Hepatocyte (in vitro differentiated cells): Measurements from ENCODE around the gene ACTL10. TPM values are rescaled to one million over a fixed set of nuclear protein-coding genes. Genes with fewer than 3 reads are reported as not detected.
"Not testable (repeated sequence)": the region's sequence is repeated elsewhere in the genome, so short reads cannot be mapped to it uniquely, and the experiment has no call there.

ENCODE experiments used
- DNase-seq: peaks from one replicate; pipeline ENCODE4 v3.0.0-alpha.2; 2016; ENCODE audit warnings: low spot score
- H2AFZ ChIP-seq: fragments of 200-600 bp; sonication (generic); 2 replicates; pipeline ENCODE4 v1.6.0; 2016; ENCODE audit warnings: antibody characterized with exemption, mild to moderate bottlenecking
- H3K27ac ChIP-seq: fragments of 200-600 bp; sonication (generic); 2 replicates; pipeline ENCODE4 v1.5.1; 2016; ENCODE audit warnings: mild to moderate bottlenecking
- H3K27me3 ChIP-seq: fragments of 200-600 bp; sonication (generic); 2 replicates; pipeline ENCODE4 v1.6.1; 2016
- H3K36me3 ChIP-seq: fragments of 200-600 bp; sonication (generic); replicated peaks from 2 replicates; pipeline ENCODE4 v1.5.1; 2016; ENCODE audit warnings: low read depth; ENCODE audit not compliant: insufficient read depth
- H3K4me1 ChIP-seq: fragments of 200-600 bp; sonication (generic); 2 replicates; pipeline ENCODE4 v1.5.1; 2016; ENCODE audit warnings: mild to moderate bottlenecking, moderate library complexity; ENCODE audit not compliant: insufficient read depth
- H3K4me2 ChIP-seq: fragments of 200-600 bp; sonication (generic); 2 replicates; pipeline ENCODE4 v1.6.0; 2016
- H3K4me3 ChIP-seq: fragments of 200-600 bp; sonication (generic); 2 replicates; pipeline ENCODE4 v1.5.1; 2016; ENCODE audit warnings: mild to moderate bottlenecking
- H3K79me2 ChIP-seq: fragments of 200-600 bp; sonication (generic); 2 replicates; pipeline ENCODE4 v1.6.0; 2017; ENCODE audit warnings: mild to moderate bottlenecking
- H3K9me2 ChIP-seq: fragments of 200-600 bp; sonication (generic); replicated peaks from 2 replicates; pipeline ENCODE4 v1.6.0; 2017; ENCODE audit warnings: mild to moderate bottlenecking; ENCODE audit not compliant: insufficient read depth
- H3K9me3 ChIP-seq: fragments of 200-600 bp; sonication (generic); 2 replicates; pipeline ENCODE4 v1.5.1; 2016; ENCODE audit warnings: low read depth, mild to moderate bottlenecking
- H4K20me1 ChIP-seq: fragments of 200-600 bp; sonication (generic); 2 replicates; pipeline ENCODE4 v1.6.0; 2016; ENCODE audit warnings: mild to moderate bottlenecking; ENCODE audit not compliant: insufficient read depth, poor library complexity, severe bottlenecking
- EZH2 ChIP-seq: fragments of 200-600 bp; sonication (generic); IDR thresholded peaks from 2 replicates; pipeline ENCODE4 v1.6.1; 2016; ENCODE audit warnings: antibody characterized with exemption, mild to moderate bottlenecking, borderline replicate concordance
- EZH2phosphoT487 ChIP-seq: fragments of 200-600 bp; sonication (generic); IDR thresholded peaks from one replicate; pipeline ENCODE4 v1.6.1; 2018; ENCODE audit warnings: antibody characterized with exemption, mild to moderate bottlenecking, low read depth, moderate library complexity; ENCODE audit not compliant: unreplicated experiment, severe bottlenecking
- WGBS: methylation state at CpG from one replicate; pipeline ENCODE4 v1.1.6; 2016; ENCODE audit warnings: low lambda C conversion rate; ENCODE audit errors: missing lambda C conversion rate; 5-methylcytosine and 5-hydroxymethylcytosine counted together
- polyA plus RNA-seq: library from polyadenylated mRNA; unstranded; fragments of >200 nt; fragmentation: Nextera tagmentation; extraction: Ambion mirVana; gene quantifications from 2 replicates; pipeline ENCODE4 v1.2.1, GENCODE V29; 2016
- total RNA-seq: library from RNA; depleted of rRNA; stranded (reverse); fragments of >200 nt; gene quantifications from 2 replicates; pipeline ENCODE4 v1.2.3, GENCODE V29; 2014
- TF ChIP-seq, protein P1 (sequence below): fragments of 200-600 bp; sonication (generic); IDR thresholded peaks from 2 replicates; pipeline ENCODE4 v1.5.1; 2016; ENCODE audit warnings: antibody characterized with exemption, mild to moderate bottlenecking; ENCODE audit not compliant: poor library complexity

Gene ACTL10
- total and polyA plus RNA-seq, 2 experiments from 2014 or later = 0.17 to 2.6 TPM

- H4K20me1 ChIP-seq = no peaks in the 10 kb centered on the region
These were observed 36.8 kb upstream of the ACTL10 start for GRCh38 chr20:33629979-33630378.

DNA sequence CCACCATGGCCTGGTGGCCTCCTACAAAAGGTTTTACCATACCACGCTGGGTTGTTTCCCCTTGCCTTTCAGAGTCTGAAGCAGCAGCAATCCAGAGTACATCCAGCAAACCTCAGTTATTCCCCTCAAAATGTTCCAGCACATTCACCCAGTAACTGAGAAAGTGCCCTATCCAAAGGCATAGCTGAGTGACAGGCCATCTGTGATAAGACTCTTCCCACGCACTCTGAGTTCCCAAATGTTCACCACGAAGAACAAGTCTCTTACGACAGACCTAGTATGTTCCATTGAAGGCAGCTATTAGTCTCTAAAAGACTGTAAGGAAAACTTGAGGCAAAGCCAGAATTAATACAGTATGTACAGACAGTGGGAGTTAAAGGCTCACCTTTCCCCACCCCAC is 36.2 kb upstream of the ACTL10 start:
- 86% methylated on average over 4 of the region's 4 CpGs for WGBS

More at GRCh38 chr20:33629979-33630378, 36.8 kb upstream of the ACTL10 start:
- H3K4me2 ChIP-seq = no peak overlapping the region
- no peaks in the 10 kb centered on the region for H3K9me2 ChIP-seq
- DNase-seq = no peak
- TF ChIP-seq, protein P1, sequence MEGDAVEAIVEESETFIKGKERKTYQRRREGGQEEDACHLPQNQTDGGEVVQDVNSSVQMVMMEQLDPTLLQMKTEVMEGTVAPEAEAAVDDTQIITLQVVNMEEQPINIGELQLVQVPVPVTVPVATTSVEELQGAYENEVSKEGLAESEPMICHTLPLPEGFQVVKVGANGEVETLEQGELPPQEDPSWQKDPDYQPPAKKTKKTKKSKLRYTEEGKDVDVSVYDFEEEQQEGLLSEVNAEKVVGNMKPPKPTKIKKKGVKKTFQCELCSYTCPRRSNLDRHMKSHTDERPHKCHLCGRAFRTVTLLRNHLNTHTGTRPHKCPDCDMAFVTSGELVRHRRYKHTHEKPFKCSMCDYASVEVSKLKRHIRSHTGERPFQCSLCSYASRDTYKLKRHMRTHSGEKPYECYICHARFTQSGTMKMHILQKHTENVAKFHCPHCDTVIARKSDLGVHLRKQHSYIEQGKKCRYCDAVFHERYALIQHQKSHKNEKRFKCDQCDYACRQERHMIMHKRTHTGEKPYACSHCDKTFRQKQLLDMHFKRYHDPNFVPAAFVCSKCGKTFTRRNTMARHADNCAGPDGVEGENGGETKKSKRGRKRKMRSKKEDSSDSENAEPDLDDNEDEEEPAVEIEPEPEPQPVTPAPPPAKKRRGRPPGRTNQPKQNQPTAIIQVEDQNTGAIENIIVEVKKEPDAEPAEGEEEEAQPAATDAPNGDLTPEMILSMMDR = no peak
- TF ChIP-seq EZH2 (no peak), EZH2phosphoT487 (no peak)
- H3K4me1 ChIP-seq = no peaks in the 10 kb centered on the region
- peaks cover 5% of the 10 kb centered on the region for H3K36me3 ChIP-seq
- H3K27ac ChIP-seq = no peak overlapping the region
- H3K79me2 ChIP-seq = no peaks in the 10 kb centered on the region
- no peaks in the 10 kb centered on the region for H3K27me3 ChIP-seq
- no peak overlapping the region for H3K4me3 ChIP-seq
- no peak overlapping the region for H2AFZ ChIP-seq
- 90% methylated on average over 5 of the region's 5 CpGs for WGBS
- H3K9me3 ChIP-seq = no peaks in the 10 kb centered on the region

DNA sequence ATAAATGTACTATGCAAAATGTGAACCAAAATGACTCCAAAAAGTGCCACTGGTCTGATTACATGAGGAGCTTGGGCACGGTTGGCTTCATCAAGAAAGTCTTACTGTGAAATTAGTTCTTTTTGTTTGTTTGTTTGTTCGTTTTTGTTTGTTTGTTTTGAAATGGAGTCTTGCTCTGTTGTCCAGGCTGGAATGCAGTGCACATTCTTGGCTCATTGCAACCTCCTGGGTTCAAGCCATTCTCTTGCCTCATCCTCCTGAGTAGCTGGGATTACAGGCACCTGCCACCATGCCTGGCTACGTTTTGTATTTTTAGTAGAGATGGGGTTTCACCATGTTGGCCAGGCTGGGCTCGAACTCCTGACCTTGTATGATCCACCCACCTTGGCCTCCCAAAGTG is 34.8 kb upstream of the ACTL10 start:
- WGBS = 87% methylated on average over 4 of the region's 4 CpGs
- not testable (repeated sequence) for H3K4me3 ChIP-seq, DNase-seq, H3K4me1 ChIP-seq, H2AFZ ChIP-seq, H3K4me2 ChIP-seq, H3K79me2 ChIP-seq, H3K27ac ChIP-seq, H3K9me2 ChIP-seq, H3K36me3 ChIP-seq, H4K20me1 ChIP-seq, H3K9me3 ChIP-seq, H3K27me3 ChIP-seq

More for the DNA sequence above, 36.2 kb upstream of the ACTL10 start:
- no peak for TF ChIP-seq EZH2
- TF ChIP-seq, protein P1 = no peak
- no peak for TF ChIP-seq EZH2phosphoT487
- Histone ChIP-seq H3K4me3 (no peak overlapping the region), H3K27me3 (no peaks in the 10 kb centered on the region), H3K4me2 (no peak overlapping the region), H3K27ac (no peak overlapping the region), H4K20me1 (no peaks in the 10 kb centered on the region), H2AFZ (no peak overlapping the region), H3K79me2 (no peaks in the 10 kb centered on the region), H3K36me3 (peaks cover 5% of the 10 kb centered on the region), H3K9me3 (no peaks in the 10 kb centered on the region), H3K9me2 (no peaks in the 10 kb centered on the region), H3K4me1 (no peaks in the 10 kb centered on the region)
- no peak for DNase-seq

GRCh38 chr20:33635341-33635740 is 31.4 kb upstream of the ACTL10 start:
- H3K4me3 ChIP-seq = no peak overlapping the region
- H3K4me1 ChIP-seq = no peaks in the 10 kb centered on the region
- H3K27me3 ChIP-seq = no peaks in the 10 kb centered on the region
- DNase-seq = no peak
- no peaks in the 10 kb centered on the region for H3K9me3 ChIP-seq
- H3K9me2 ChIP-seq = no peaks in the 10 kb centered on the region
- TF ChIP-seq, protein P1 = no peak
- TF ChIP-seq EZH2 = no peak
- TF ChIP-seq EZH2phosphoT487 = no peak
- H4K20me1 ChIP-seq = no peaks in the 10 kb centered on the region
- 75% methylated on average over 3 of the region's 3 CpGs for WGBS
- no peak overlapping the region for H2AFZ ChIP-seq
- H3K27ac ChIP-seq = no peak overlapping the region
- no peak overlapping the region for H3K4me2 ChIP-seq
- H3K79me2 ChIP-seq = no peaks in the 10 kb centered on the region
- no peaks in the 10 kb centered on the region for H3K36me3 ChIP-seq
